Kidney (tissue), 14 donors: Measurements from ENCODE around the gene LGR6. TPM values are rescaled to one million over a fixed set of nuclear protein-coding genes. Genes with fewer than 3 reads are reported as not detected.

Experiments used
- DNase-seq, 5 donors: peaks; one replicate each; pipeline ENCODE4 v3.0.0-alpha.2; 2013 to 2020
- FAIRE-seq: peaks from 2 replicates; lab custom pipeline; 2012; peaks lifted over from hg19 to GRCh38; lab: Jason Lieb, UNC
- H3K27ac ChIP-seq, 2 donors: one replicate each; pipeline ENCODE4 v1.7.0; 2013; ENCODE audit warnings: low read depth in 2 of 2, low read length in 2 of 2, inconsistent platforms in 1 of 2
- H3K27me3 ChIP-seq: one replicate; pipeline ENCODE4 v1.7.1; 2013; ENCODE audit warnings: low read length, inconsistent platforms; ENCODE audit not compliant: control insufficient read depth, insufficient read depth
- H3K36me3 ChIP-seq, 3 donors: one replicate each; pipeline versions ENCODE4 v1.7.0 to v1.7.1; 2013; ENCODE audit warnings: low read length in 3 of 3, control low read depth in 1 of 3, inconsistent platforms in 1 of 3; ENCODE audit not compliant: insufficient read depth in 3 of 3, control insufficient read depth in 2 of 3
- H3K4me1 ChIP-seq, 3 donors: one replicate each; pipeline versions ENCODE4 v1.7.0 to v1.7.1; 2013; ENCODE audit warnings: low read length in 3 of 3, inconsistent platforms in 1 of 3, low read depth in 1 of 3; ENCODE audit not compliant: control insufficient read depth in 2 of 3, insufficient read depth in 2 of 3
- H3K4me3 ChIP-seq, 3 donors: one replicate each; pipeline versions ENCODE4 v1.7.0 to v1.8.1; 2013; ENCODE audit warnings: low read length in 3 of 3, control low read depth in 1 of 3, inconsistent platforms in 1 of 3
- H3K9ac ChIP-seq, 3 donors: one replicate each; pipeline versions ENCODE4 v1.7.0 to v1.7.1; 2013; ENCODE audit warnings: low read length in 3 of 3, control low read depth in 1 of 3, inconsistent platforms in 1 of 3
- H3K9me3 ChIP-seq, 3 donors: one replicate each; pipeline versions ENCODE4 v1.7.0 to v1.7.1; 2013; ENCODE audit warnings: low read length in 3 of 3, control low read depth in 1 of 3, inconsistent platforms in 1 of 3; ENCODE audit not compliant: control insufficient read depth in 2 of 3, insufficient read depth in 1 of 3
- intact Hi-C: fragments of 100-400 bp; cut with DNase I; formaldehyde crosslinking; loops from one replicate; pipeline ENCODE4 v1.11.1; 2022
- polyA plus RNA-seq: library from polyadenylated mRNA; stranded (reverse); fragments of 350-450 nt; fragmentation: Illumina TruSeq; extraction: RNeasy Lipid Tissue Mini Kit (QIAGEN cat#74804); gene quantifications from one replicate; pipeline ENCODE4 v1.2.3, GENCODE V29; 2014; ENCODE audit warnings: low read depth, low replicate concordance; ENCODE audit not compliant: insufficient read depth
- total RNA-seq: library from RNA; stranded (reverse); fragmentation: NEBNext Ultra II Directional; extraction: Animal tissue kit (Norgen Biotek cat#: 25700); gene quantifications from one replicate; pipeline ENCODE4 v1.2.1, GENCODE V29; 2021
- TF ChIP-seq, protein P1 (sequence below): IDR thresholded peaks from 3 replicates; pipeline ENCODE4 v1.5.1; 2012; ENCODE audit warnings: mild to moderate bottlenecking, moderate library complexity, borderline replicate concordance; ENCODE audit not compliant: insufficient read depth; ENCODE audit errors: extremely low read depth
- donor health status: control.
- donor health status: control.
- donor health status: control.
- donor health status: control.
- donor health status: control.
- donor health status: DM: yes; HTN: yes; CAD: no.
- donor health status: Normal renal cell carcinoma (clear cell type).

The LGR6 gene
- total and polyA plus RNA-seq, 2 donors from 2014 or later: 1.8 to 4.1 TPM

DNA sequence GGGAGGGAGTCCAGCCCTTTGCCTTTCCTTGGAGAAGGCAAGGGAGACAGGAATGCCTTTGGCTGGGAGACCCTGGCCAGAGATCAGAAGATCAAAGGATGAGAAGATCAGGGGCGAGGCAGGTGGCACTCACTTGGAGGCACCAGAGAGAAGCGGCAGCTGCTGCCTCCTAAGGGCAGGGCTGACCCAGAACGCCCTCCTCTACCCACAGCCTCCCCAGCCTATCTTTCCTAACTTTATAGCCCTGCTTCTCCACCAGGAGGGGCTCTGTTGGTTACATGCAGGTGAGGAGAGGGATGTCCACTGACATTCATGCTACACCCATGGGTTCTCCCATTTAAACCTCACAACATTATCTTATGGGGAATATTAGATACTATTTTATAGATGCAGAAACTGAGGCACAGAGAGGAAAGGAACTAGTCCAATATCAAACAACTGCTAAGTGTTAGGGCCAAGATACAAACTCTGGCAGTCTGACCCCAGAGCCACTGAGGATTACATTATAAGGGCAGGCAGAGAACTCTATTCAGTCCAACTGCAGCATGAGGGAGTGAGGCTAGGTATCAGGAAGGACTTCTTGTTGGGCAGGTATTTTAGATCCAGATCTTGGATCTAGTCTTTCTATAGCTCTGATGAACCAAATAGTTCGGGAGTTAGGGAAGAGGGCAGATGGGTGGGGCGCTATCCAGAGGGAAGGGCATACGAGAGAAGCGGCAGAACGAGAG is 19.9 kb downstream of the LGR6 start:
- Histone ChIP-seq H3K36me3 (no peaks in the 10 kb centered on the region), H3K27me3 (peaks cover 4% of the 10 kb centered on the region), H3K9me3 (no peaks in the 10 kb centered on the region), H3K9ac (no peak overlapping the region), H3K4me1 (peaks cover 0 to 2% (median 0%) of the 10 kb centered on the region in 3 donors), H3K4me3 (no peak overlapping the region), H3K27ac (no peak overlapping the region)
- FAIRE-seq (no peak), DNase-seq (peak in 1 of 5 donors; percentile 43)
- TF ChIP-seq, protein P1, sequence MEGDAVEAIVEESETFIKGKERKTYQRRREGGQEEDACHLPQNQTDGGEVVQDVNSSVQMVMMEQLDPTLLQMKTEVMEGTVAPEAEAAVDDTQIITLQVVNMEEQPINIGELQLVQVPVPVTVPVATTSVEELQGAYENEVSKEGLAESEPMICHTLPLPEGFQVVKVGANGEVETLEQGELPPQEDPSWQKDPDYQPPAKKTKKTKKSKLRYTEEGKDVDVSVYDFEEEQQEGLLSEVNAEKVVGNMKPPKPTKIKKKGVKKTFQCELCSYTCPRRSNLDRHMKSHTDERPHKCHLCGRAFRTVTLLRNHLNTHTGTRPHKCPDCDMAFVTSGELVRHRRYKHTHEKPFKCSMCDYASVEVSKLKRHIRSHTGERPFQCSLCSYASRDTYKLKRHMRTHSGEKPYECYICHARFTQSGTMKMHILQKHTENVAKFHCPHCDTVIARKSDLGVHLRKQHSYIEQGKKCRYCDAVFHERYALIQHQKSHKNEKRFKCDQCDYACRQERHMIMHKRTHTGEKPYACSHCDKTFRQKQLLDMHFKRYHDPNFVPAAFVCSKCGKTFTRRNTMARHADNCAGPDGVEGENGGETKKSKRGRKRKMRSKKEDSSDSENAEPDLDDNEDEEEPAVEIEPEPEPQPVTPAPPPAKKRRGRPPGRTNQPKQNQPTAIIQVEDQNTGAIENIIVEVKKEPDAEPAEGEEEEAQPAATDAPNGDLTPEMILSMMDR: no peak
- intact Hi-C loops: no loop called here

DNA sequence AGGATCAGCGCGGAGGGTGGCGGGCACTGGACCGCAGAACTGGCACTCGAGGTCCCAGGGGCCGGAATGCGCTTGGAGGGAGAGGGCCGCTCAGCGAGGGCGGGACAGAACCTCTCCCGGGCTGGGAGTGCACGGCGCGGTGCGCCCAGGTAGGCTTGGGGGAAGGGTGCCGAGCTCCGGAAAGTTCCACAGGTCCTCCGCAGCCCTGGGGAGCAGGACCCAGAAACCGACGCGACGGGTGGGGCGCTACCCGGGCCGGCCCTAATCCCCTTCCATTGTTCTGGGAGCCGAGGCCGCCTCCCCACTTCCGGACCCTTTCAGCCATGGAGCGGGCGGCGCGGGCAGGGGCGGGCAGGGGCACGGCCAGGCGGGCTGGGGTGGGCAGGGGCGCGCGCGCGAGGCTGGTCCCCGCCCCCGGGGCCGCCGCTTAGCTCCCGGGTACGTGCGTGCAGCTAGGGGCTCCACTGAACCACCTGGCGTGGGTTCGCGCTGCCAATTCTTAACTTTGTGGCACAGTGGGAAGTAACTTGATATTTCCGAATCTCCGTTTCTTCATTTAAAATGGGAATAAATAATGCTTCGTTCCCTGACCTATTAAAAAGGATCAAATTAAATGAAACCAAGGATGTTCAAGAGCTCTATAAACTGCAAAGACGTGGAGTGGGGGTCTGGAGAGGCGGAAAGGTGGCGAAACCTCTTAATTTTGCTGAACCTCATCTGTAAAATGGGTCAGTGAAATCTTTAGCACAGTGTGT is 20.7 kb downstream of the LGR6 start:
- H3K27ac ChIP-seq: no peak overlapping the region
- intact Hi-C loops: no loop called here
- FAIRE-seq (no peak), DNase-seq (peak; percentile 45 to 76 (median 63))
- H3K9ac ChIP-seq: no peak overlapping the region
- TF ChIP-seq, protein P1: no peak
- peak overlapping the region in 1 of 3 donors; percentile 4 for H3K4me3 ChIP-seq
- peaks cover 0 to 2% (median 0%) of the 10 kb centered on the region in 3 donors for H3K4me1 ChIP-seq
- no peaks in the 10 kb centered on the region for H3K9me3 ChIP-seq
- no peaks in the 10 kb centered on the region for H3K36me3 ChIP-seq
- H3K27me3 ChIP-seq: peaks cover 4% of the 10 kb centered on the region

DNA sequence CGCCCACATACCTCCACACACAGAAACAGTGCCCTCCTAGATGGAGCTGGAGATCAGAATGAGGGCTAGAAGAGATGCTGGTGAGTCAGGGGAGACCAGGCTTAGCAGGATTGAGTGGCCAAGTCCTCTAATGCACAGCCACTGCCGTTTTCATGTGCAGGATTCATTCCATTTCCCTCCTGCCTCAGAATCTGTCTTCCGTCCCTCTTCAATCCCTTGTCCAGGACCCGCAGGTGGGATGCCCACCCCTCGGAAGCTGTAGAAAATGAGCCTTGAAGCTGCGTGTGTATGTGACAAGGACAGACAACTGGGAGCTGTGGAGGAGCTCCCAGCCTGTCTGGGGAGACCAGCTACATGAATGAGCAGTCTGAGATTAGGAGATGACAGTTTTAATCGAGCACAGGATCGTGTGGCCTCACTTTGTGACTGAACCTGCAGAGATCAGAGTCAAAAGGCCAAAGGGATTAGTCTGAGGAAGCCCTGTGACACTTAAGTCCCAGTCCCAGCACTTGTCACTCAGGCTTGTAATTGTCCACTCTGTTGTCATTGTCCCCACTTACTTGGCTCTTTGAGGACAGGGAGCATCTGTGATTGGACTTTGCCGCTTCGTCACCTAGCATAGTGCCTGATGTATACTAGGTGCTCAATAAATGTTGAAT is 22.0 kb downstream of the LGR6 start:
- Histone ChIP-seq H3K4me1 (peaks cover 0 to 2% (median 0%) of the 10 kb centered on the region in 3 donors), H3K4me3 (no peak overlapping the region), H3K27me3 (peaks cover 4% of the 10 kb centered on the region), H3K9me3 (no peaks in the 10 kb centered on the region), H3K27ac (no peak overlapping the region), H3K36me3 (no peaks in the 10 kb centered on the region), H3K9ac (no peak overlapping the region)
- intact Hi-C loops: no loop called here
- DNase-seq (no peak), FAIRE-seq (no peak)
- TF ChIP-seq, protein P1: no peak
